ENCODE measurements around the gene SPG7. TPM values are rescaled to one million over a fixed set of nuclear protein-coding genes. Genes with fewer than 3 reads are reported as not detected.

SPG7 gene
- total and polyA plus RNA-seq, 9 of the 15 experiments (the other 6 are each of a cell fraction or from before 2014, with no cell fraction given) = 5.8 to 89.1 (median 49.4) TPM

GRCh38 chr16:89476811-89477261, 31.4 kb upstream of the SPG7 start:
- no peaks in the 10 kb centered on the region for H3K27me3 ChIP-seq (ENCODE audit: control insufficient read depth in 2 of 2, insufficient read depth in 2 of 2, low read length in 2 of 2)
- no peak overlapping the region; a peak in 1 of 4 replicates for H3K9ac ChIP-seq (ENCODE audit: insufficient read depth in 1 of 2, low read depth in 2 of 2, low read length in 2 of 2)
- H3K79me2 ChIP-seq (ENCODE audit: control insufficient read depth, insufficient read depth, low read length) = peaks cover 100% of the 10 kb centered on the region
- H2AFZ ChIP-seq (ENCODE audit: low read depth, low read length) = no peak overlapping the region
- intact Hi-C loops (cut with micrococcal nuclease) (no loop called here), in situ Hi-C loops (cut with MboI) (no loop called here)
- TF ChIP-seq ZNF407 (IDR thresholded peaks at IDR 0.05; ENCODE audit: low read depth) = no peak
- TF ChIP-seq SPI1 (IDR thresholded peaks at IDR 0.05; ENCODE audit: borderline replicate concordance, low read depth, low read length) = peak; percentile 83
- TF ChIP-seq HMBOX1 (IDR thresholded peaks at IDR 0.05) = no peak
- CTCF ChIA-PET (ENCODE audit: low intra/inter-chr PET ratio) = no interaction called here
- no peak for FAIRE-seq
- peaks cover 88% of the 10 kb centered on the region for H4K20me1 ChIP-seq (replicated peaks; ENCODE audit: control insufficient read depth, insufficient read depth, low read length)
- H3K36me3 ChIP-seq (ENCODE audit: control insufficient read depth, insufficient read depth, low read length) = peaks cover 21% of the 10 kb centered on the region; the same call in 2 of the 3 replicates
- BruUV-seq (replicated peaks) = no TSS peak
- POLR2A ChIA-PET = interaction anchor here (0.6 to 4.8 kb wide), 9 partner anchors 9 to 115 kb away, joined by 3 to 24 read pairs (median 5); partner anchors contain the start of gene SPG7
- no peak; the same call in 2 of the 3 replicates for ATAC-seq
- H3K9me3 ChIP-seq (replicated peaks; ENCODE audit: control insufficient read depth, insufficient read depth, low read depth, low read length) = no peaks in the 10 kb centered on the region
- no peak for DNase-seq (ENCODE audit: extremely low read depth in 1 of 4, low spot score in 3 of 4)
- H3K4me2 ChIP-seq (ENCODE audit: insufficient read depth, low read length) = peak overlapping the region; percentile 9; the same call in 1 of the 2 replicates
- H3K4me1 ChIP-seq (replicated peaks in 1 of 2; ENCODE audit: control insufficient read depth in 2 of 2, insufficient read depth in 2 of 2, low read length in 2 of 2) = peaks cover 29 to 57% of the 10 kb centered on the region in 2 experiments
- H3K4me3 ChIP-seq = no peak overlapping the region
- peak overlapping the region; percentile 4; the same call in 1 of the 3 replicates for H3K27ac ChIP-seq (ENCODE audit: extremely low read depth, low read depth, low read length)
- peaks cover 30% of the 10 kb centered on the region for H3K9me1 ChIP-seq (ENCODE audit: control insufficient read depth, insufficient read depth, low read length)
- WGBS (ENCODE audit: insufficient coverage, low coverage, missing lambda C conversion rate) = 37% methylated on average over 9 of the region's 10 CpGs
